A549 (cell line): Measurements from ENCODE around the gene RSRC1. TPM values are rescaled to one million over a fixed set of nuclear protein-coding genes. Genes with fewer than 3 reads are reported as not detected.
A peak's percentile ranks its signal among the peaks of the same experiment; 100 is the strongest.

Experiments used
- ATAC-seq, 2 experiments: fragments of 200-7000 bp in 1 of 2; fragments of >200 bp in 1 of 2; cut with Nextera tagmentation in 1 of 2; cut with Tn5 transposase in 1 of 2; 3 replicates each; pipeline versions ENCODE4 v1.8.0 to v1.9.1; 2018 to 2020; ENCODE audit warnings: mild to moderate bottlenecking in 1 of 2, moderate library complexity in 1 of 2
- CTCF ChIA-PET: fragments of 300-600 bp; sonication (Branson Sonifier 250); formaldehyde crosslinking; extraction: SDS; loops from one replicate; lab custom pipeline; 2021; ENCODE audit warnings: antibody characterized with exemption, inconsistent platforms; lab: Yijun Ruan, JAX
- POLR2A ChIA-PET: fragments of 350-600 bp; formaldehyde crosslinking; extraction: SDS; loops from one replicate; lab custom pipeline; 2021; ENCODE audit warnings: antibody characterized with exemption, inconsistent platforms; lab: Yijun Ruan, JAX
- DNase-seq, 2 experiments: peaks; one replicate each; pipeline versions ENCODE4 v3.0.0 to v3.0.0-alpha.2; 2011 to 2016; ENCODE audit warnings: low read depth in 1 of 2, low spot score in 1 of 2
- FAIRE-seq: peaks from 2 replicates; lab custom pipeline; 2011; peaks lifted over from hg19 to GRCh38; lab: Jason Lieb, UNC
- H3K27ac ChIP-seq, 2 experiments: fragments of >200 bp; sonication (Bioruptor Twin); formaldehyde crosslinking; 3 replicates each; pipeline ENCODE4 v1.5.1; 2016 to 2017
- H3K4me1 ChIP-seq: fragments of >200 bp; sonication (Bioruptor Twin); formaldehyde crosslinking; 3 replicates; pipeline ENCODE4 v1.6.1; 2016
- H3K4me2 ChIP-seq: fragments of >200 bp; sonication (Bioruptor Twin); formaldehyde crosslinking; 3 replicates; pipeline ENCODE4 v1.6.1; 2016
- H3K4me3 ChIP-seq: fragments of >200 bp; sonication (Bioruptor Twin); formaldehyde crosslinking; 3 replicates; pipeline ENCODE4 v1.5.1; 2016
- H3K9me3 ChIP-seq: fragments of >200 bp; sonication (Bioruptor Twin); formaldehyde crosslinking; 3 replicates; pipeline ENCODE4 v1.6.1; 2016
- CTCF ChIP-seq: fragments of >200 bp; sonication (Bioruptor Twin); formaldehyde crosslinking; IDR thresholded peaks from 3 replicates; pipeline ENCODE4 v1.5.1; 2016
- E2F6 ChIP-seq: IDR thresholded peaks from 2 replicates; pipeline ENCODE4 v1.6.1; 2012; ENCODE audit warnings: low read depth, borderline replicate concordance
- FOSL2 ChIP-seq, 2 experiments: fragments of 450-650 bp in 1 of 2; fragments of >200 bp in 1 of 2; sonication (Bioruptor Twin) in 1 of 2; formaldehyde crosslinking; IDR thresholded peaks; 2 replicates each; pipeline versions ENCODE4 v1.5.0 to v1.6.1; 2016 to 2020; ENCODE audit warnings: mild to moderate bottlenecking in 1 of 2, moderate library complexity in 1 of 2
- JUN ChIP-seq, 2 experiments: fragments of >200 bp; sonication (Bioruptor Twin); formaldehyde crosslinking; IDR thresholded peaks; 2 replicates in 1 of 2; 3 replicates in 1 of 2; pipeline ENCODE4 v1.6.1; 2016 to 2017
- KDM1A ChIP-seq: fragments of 200-600 bp; sonication (generic); IDR thresholded peaks from 2 replicates; pipeline ENCODE4 v1.6.1; 2016; ENCODE audit warnings: low read depth, mild to moderate bottlenecking
- KDM5A ChIP-seq: fragments of 200-600 bp; sonication (generic); IDR thresholded peaks from 2 replicates; pipeline ENCODE4 v1.6.1; 2016; ENCODE audit warnings: antibody characterized with exemption, mild to moderate bottlenecking
- MAZ ChIP-seq: fragments of 150-350 bp; IDR thresholded peaks from 2 replicates; pipeline ENCODE4 v1.6.1; 2014; ENCODE audit warnings: antibody characterized with exemption, low read depth, low read length, borderline replicate concordance
- MYC ChIP-seq: IDR thresholded peaks from 2 replicates; pipeline ENCODE4 v1.6.1; 2012; ENCODE audit warnings: mild to moderate bottlenecking, inconsistent platforms, low read length, improper control_type of control experiment, borderline replicate concordance
- RAD21 ChIP-seq, 2 experiments: fragments of >200 bp in 1 of 2; sonication (Bioruptor Twin) in 1 of 2; formaldehyde crosslinking in 1 of 2; IDR thresholded peaks in 1 of 2; conservative IDR thresholded peaks in 1 of 2; 2 replicates in 1 of 2; 3 replicates in 1 of 2; pipeline ENCODE4 v1.6.1; 2012 to 2018; ENCODE audit warnings: inconsistent platforms in 1 of 2
- RARB ChIP-seq: fragments of 250-450 bp; sonication (Bioruptor Pico); IDR thresholded peaks from 2 replicates; pipeline ENCODE4 v1.8.0; 2021; ENCODE audit warnings: mild to moderate bottlenecking, moderate library complexity
- RNF2 ChIP-seq: fragments of 200-600 bp; sonication (generic); IDR thresholded peaks from 2 replicates; pipeline ENCODE4 v1.6.1; 2016; ENCODE audit warnings: low read depth, mild to moderate bottlenecking, antibody characterized with exemption, moderate library complexity, borderline replicate concordance
- SMC3 ChIP-seq: fragments of >200 bp; sonication (Bioruptor Twin); formaldehyde crosslinking; IDR thresholded peaks from 3 replicates; pipeline ENCODE4 v1.6.1; 2018; ENCODE audit warnings: inconsistent platforms
- SREBF2 ChIP-seq: fragments of 450-650 bp; IDR thresholded peaks from 2 replicates; pipeline ENCODE4 v1.6.1; 2014; ENCODE audit warnings: mild to moderate bottlenecking, moderate library complexity
- WGBS: methylation state at CpG from one replicate; pipeline ENCODE4 v1.1.6; 2017; ENCODE audit errors: missing lambda C conversion rate; 5-methylcytosine and 5-hydroxymethylcytosine counted together
- polyA plus RNA-seq, 4 experiments: library from polyadenylated mRNA; depleted of rRNA in 3 of 4; stranded (reverse); fragments of >200 nt; fragmentation: RNase III in 1 of 4; extraction: RNeasy Plus Mini Kit Qiagen cat#74134 plus additional on column Dnase treatment in 1 of 4; gene quantifications; 2 replicates in 3 of 4; 3 replicates in 1 of 4; pipeline ENCODE4 v1.2.3, GENCODE V29; 2011 to 2017

The RSRC1 gene
- polyA plus RNA-seq, 2 of the 4 experiments (the other 2 are of a cell fraction) = 17.5 to 52.2 TPM

GRCh38 chr3:158091531-158091930 is 18.4 kb upstream of the RSRC1 start:
- Histone ChIP-seq H3K4me2 (no peak overlapping the region), H3K27ac (no peak overlapping the region), H3K9me3 (no peaks in the 10 kb centered on the region), H3K4me3 (no peak overlapping the region)
- CTCF ChIA-PET = interaction anchor here (0.8 to 1.7 kb wide), 7 partner anchors 13 to 346 kb away, joined by 3 to 6 read pairs (median 4); no protein-coding TSS in a partner anchor
- TF ChIP-seq E2F6 = no peak
- TF ChIP-seq FOSL2 (IDR thresholded peaks at IDR 0.05) = no peak
- TF ChIP-seq FOSL2 (CRISPR knock-in tag; IDR thresholded peaks at IDR 0.05) = no peak
- no peak for TF ChIP-seq MAZ
- peak; percentile 73 for TF ChIP-seq SMC3
- peak; percentile 56 for TF ChIP-seq CTCF
- no peak for TF ChIP-seq KDM1A
- no peak for TF ChIP-seq JUN (IDR thresholded peaks at IDR 0.05)
- no peak for TF ChIP-seq MYC
- peak; percentile 68 to 75 for TF ChIP-seq RAD21 (conservative IDR thresholded peaks at IDR 0.05 in 1 of 2, IDR thresholded peaks at IDR 0.05 in 1 of 2)
- TF ChIP-seq, all 56 proteins: peak for 3
- peak; percentile 89 to 92 for ATAC-seq
- FAIRE-seq = no peak
- peak; percentile 28 to 50 for DNase-seq
- WGBS = 7% methylated on average over 5 of the region's 5 CpGs
- POLR2A ChIA-PET = no interaction called here
- no peaks in the 10 kb centered on the region for H3K4me1 ChIP-seq

- POLR2A ChIA-PET = no interaction called here
- 87% methylated on average over 2 of the region's 2 CpGs for WGBS
- no peak overlapping the region for H3K4me2 ChIP-seq
- DNase-seq (no peak), FAIRE-seq (no peak)
- no peak for TF ChIP-seq RNF2
- TF ChIP-seq KDM5A = no peak
- TF ChIP-seq, all 56 proteins: peak for 0
- no peak for ATAC-seq
- H3K4me3 ChIP-seq = no peak overlapping the region
- CTCF ChIA-PET = interaction anchor here (3.6 kb wide), 1 partner anchor 341 kb away, joined by 12 read pairs; no protein-coding TSS in a partner anchor
- 0 out of 3 replicates have a peak, but pooled peaks cover 6% of the 10 kb centered on the region for H3K4me1 ChIP-seq
- H3K27ac ChIP-seq = no peak overlapping the region
- H3K9me3 ChIP-seq = no peaks in the 10 kb centered on the region
Observed at GRCh38 chr3:158093526-158093925, 16.4 kb upstream of the RSRC1 start.

- Histone ChIP-seq H3K9me3 (no peaks in the 10 kb centered on the region), H3K4me2 (no peak overlapping the region), H3K4me1 (0 out of 3 replicates have a peak, but pooled peaks cover 6% of the 10 kb centered on the region), H3K4me3 (no peak overlapping the region), H3K27ac (no peak overlapping the region)
- no peak for DNase-seq
- POLR2A ChIA-PET = no interaction called here
- ATAC-seq = no peak
- no peak for TF ChIP-seq RARB
- no peak for TF ChIP-seq SREBF2
- CTCF ChIA-PET = interaction anchor here (3.6 kb wide), 1 partner anchor 340 kb away, joined by 12 read pairs; no protein-coding TSS in a partner anchor
- 93% methylated on average over 52 of the region's 66 CpGs for WGBS
- no peak for FAIRE-seq
Observed at GRCh38 chr3:158094235-158095110, 15.4 kb upstream of the RSRC1 start.
